ENCODE measurements around the gene C8B.

C8B gene

GRCh38 chr1:56952501-56952900 lies 13.3 kb downstream of the C8B start:
- no peak for DNase-seq (ENCODE audit: insufficient read length, low spot score)
- no peak for FAIRE-seq
- no peak for TF ChIP-seq CTCF (IDR thresholded peaks at IDR 0.05; ENCODE audit: insufficient read depth, missing control alignments)

GRCh38 chr1:56948403-56949023 lies 17.3 kb downstream of the C8B start:
- no peak for TF ChIP-seq CTCF (IDR thresholded peaks at IDR 0.05; ENCODE audit: insufficient read depth, missing control alignments)
- FAIRE-seq (no peak), DNase-seq (ENCODE audit: insufficient read length, low spot score) (no peak)

- FAIRE-seq = no peak
- no peak for DNase-seq (ENCODE audit: insufficient read length, low spot score)
- TF ChIP-seq CTCF (IDR thresholded peaks at IDR 0.05; ENCODE audit: insufficient read depth, missing control alignments) = no peak
Measured at GRCh38 chr1:56940039-56940438, 25.8 kb downstream of the C8B start.

- DNase-seq (ENCODE audit: insufficient read length, low spot score) = no peak
- FAIRE-seq = no peak
Measured at GRCh38 chr1:56939209-56939608, 26.6 kb downstream of the C8B start.

GRCh38 chr1:56938646-56939045 lies 27.2 kb downstream of the C8B start:
- no peak for TF ChIP-seq CTCF (IDR thresholded peaks at IDR 0.05; ENCODE audit: insufficient read depth, missing control alignments)
- DNase-seq (ENCODE audit: insufficient read length, low spot score) (no peak), FAIRE-seq (no peak)

More at GRCh38 chr1:56939209-56939608, 26.6 kb downstream of the C8B start:
- no peak for TF ChIP-seq CTCF (IDR thresholded peaks at IDR 0.05; ENCODE audit: insufficient read depth, missing control alignments)

GRCh38 chr1:56934430-56935060 lies 31.3 kb downstream of the C8B start:
- no peak for TF ChIP-seq CTCF (IDR thresholded peaks at IDR 0.05; ENCODE audit: insufficient read depth, missing control alignments)
- FAIRE-seq (no peak), DNase-seq (ENCODE audit: insufficient read length, low spot score) (no peak)

GRCh38 chr1:56933606-56934005 lies 32.2 kb downstream of the C8B start:
- no peak for TF ChIP-seq CTCF (IDR thresholded peaks at IDR 0.05; ENCODE audit: insufficient read depth, missing control alignments)
- DNase-seq (ENCODE audit: insufficient read length, low spot score) (no peak), FAIRE-seq (no peak)
